Testis (tissue), 3 donors: ENCODE data around the gene PRKCA. TPM values are rescaled to one million over a fixed set of nuclear protein-coding genes. Genes with fewer than 3 reads are reported as not detected.

Experiments
- DNase-seq: peaks from one replicate; pipeline ENCODE4 v3.0.0-alpha.2; 2019
- H3K27ac ChIP-seq, 2 donors: fragments of 200-600 bp; sonication (generic); one replicate each; pipeline ENCODE4 v1.5.1; 2019
- H3K27me3 ChIP-seq: fragments of 200-600 bp; sonication (generic); one replicate; pipeline ENCODE4 v1.5.1; 2019
- H3K36me3 ChIP-seq: fragments of 200-600 bp; sonication (generic); one replicate; pipeline ENCODE4 v1.5.1; 2017; ENCODE audit warnings: low read depth; ENCODE audit errors: missing control alignments
- H3K4me1 ChIP-seq: fragments of 200-600 bp; sonication (generic); one replicate; pipeline ENCODE4 v1.5.1; 2019
- H3K4me3 ChIP-seq, 2 donors: fragments of 200-600 bp; sonication (generic); one replicate each; pipeline ENCODE4 v1.5.1; 2017 to 2019
- H3K9me3 ChIP-seq: fragments of 200-600 bp; sonication (generic); one replicate; pipeline ENCODE4 v1.5.1; 2017
- POLR2A ChIP-seq: fragments of 450-650 bp; IDR thresholded peaks from one replicate; pipeline ENCODE4 v1.6.1; 2017; ENCODE audit warnings: antibody characterized with exemption, mild to moderate bottlenecking, moderate library complexity
- WGBS, 2 donors: methylation state at CpG; one replicate each; pipeline ENCODE4 v1.1.5; 2018; 5-methylcytosine and 5-hydroxymethylcytosine counted together
- intact Hi-C: fragments of 100-400 bp; cut with DNase I; formaldehyde crosslinking; loops from one replicate; pipeline ENCODE4 v1.15.1; 2023; ENCODE audit warnings: low total_unique reads
- polyA plus RNA-seq: library from polyadenylated mRNA; stranded (reverse); fragments of 350-450 nt; fragmentation: Illumina TruSeq; extraction: RNeasy Lipid Tissue Mini Kit (QIAGEN cat#74804); gene quantifications from one replicate; pipeline ENCODE4 v1.2.3, GENCODE V29; 2014; ENCODE audit warnings: low read depth, low replicate concordance; ENCODE audit not compliant: insufficient read depth
- total RNA-seq, 2 donors: library from RNA; depleted of rRNA; stranded (reverse); fragments of >200 nt; gene quantifications; one replicate each; pipeline ENCODE4 v1.2.3, GENCODE V29; 2016
- TF ChIP-seq, protein P1 (sequence below), 3 experiments: fragments of 450-650 bp in 2 of 3; fragments of 200-600 bp in 1 of 3; sonication (generic) in 1 of 3; IDR thresholded peaks; one replicate each; pipeline ENCODE4 v1.5.1; 2016 to 2019; ENCODE audit warnings: antibody characterized with exemption in 3 of 3, mild to moderate bottlenecking in 2 of 3, moderate library complexity in 1 of 3

The PRKCA gene
- total and polyA plus RNA-seq, 3 donors from 2014 or later, result 6.8 to 22.9 (median 15.4) TPM

DNA sequence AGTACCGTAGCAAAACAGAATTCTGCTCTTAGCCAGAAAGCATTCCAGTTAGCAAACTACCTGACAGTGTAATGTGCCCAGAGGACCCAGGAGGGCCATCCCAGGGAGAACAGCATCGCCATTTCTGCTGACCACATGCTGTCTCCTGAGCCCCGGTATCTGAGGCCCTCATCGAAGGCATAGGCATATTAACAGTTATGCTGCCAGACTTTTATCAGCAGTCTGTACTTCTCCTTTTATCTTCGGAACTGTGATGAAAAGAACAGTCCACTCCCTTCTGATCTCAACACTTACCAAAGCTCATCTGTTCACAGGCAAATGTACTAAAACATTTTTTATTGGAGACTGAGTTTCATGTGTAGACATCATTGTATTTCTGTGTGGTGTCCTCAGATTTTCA lies 236.4 kb downstream of the PRKCA start:
- intact Hi-C loops, result no loop called here
- no peak for DNase-seq
- no peaks in the 10 kb centered on the region for H3K9me3 ChIP-seq
- H3K4me1 ChIP-seq, result peaks cover 26% of the 10 kb centered on the region
- no peak overlapping the region for H3K4me3 ChIP-seq
- 55 to 68% methylated on average over 5 of the region's 5 CpGs for WGBS, 2 donors
- TF ChIP-seq, protein P1, sequence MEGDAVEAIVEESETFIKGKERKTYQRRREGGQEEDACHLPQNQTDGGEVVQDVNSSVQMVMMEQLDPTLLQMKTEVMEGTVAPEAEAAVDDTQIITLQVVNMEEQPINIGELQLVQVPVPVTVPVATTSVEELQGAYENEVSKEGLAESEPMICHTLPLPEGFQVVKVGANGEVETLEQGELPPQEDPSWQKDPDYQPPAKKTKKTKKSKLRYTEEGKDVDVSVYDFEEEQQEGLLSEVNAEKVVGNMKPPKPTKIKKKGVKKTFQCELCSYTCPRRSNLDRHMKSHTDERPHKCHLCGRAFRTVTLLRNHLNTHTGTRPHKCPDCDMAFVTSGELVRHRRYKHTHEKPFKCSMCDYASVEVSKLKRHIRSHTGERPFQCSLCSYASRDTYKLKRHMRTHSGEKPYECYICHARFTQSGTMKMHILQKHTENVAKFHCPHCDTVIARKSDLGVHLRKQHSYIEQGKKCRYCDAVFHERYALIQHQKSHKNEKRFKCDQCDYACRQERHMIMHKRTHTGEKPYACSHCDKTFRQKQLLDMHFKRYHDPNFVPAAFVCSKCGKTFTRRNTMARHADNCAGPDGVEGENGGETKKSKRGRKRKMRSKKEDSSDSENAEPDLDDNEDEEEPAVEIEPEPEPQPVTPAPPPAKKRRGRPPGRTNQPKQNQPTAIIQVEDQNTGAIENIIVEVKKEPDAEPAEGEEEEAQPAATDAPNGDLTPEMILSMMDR (IDR thresholded peaks at IDR 0.05), result no peak
- TF ChIP-seq POLR2A, result no peak
- H3K27me3 ChIP-seq, result no peaks in the 10 kb centered on the region
- H3K27ac ChIP-seq, result peak overlapping the region in 1 of 2 donors; percentile 19
- H3K36me3 ChIP-seq, result no peaks in the 10 kb centered on the region

GRCh38 chr17:66540131-66540781 lies 237.8 kb downstream of the PRKCA start:
- Histone ChIP-seq H3K9me3 (no peaks in the 10 kb centered on the region), H3K27me3 (no peaks in the 10 kb centered on the region), H3K27ac (peak overlapping the region; percentile 39 to 72), H3K4me3 (no peak overlapping the region), H3K4me1 (peaks cover 26% of the 10 kb centered on the region), H3K36me3 (no peaks in the 10 kb centered on the region)
- no peak for TF ChIP-seq POLR2A
- TF ChIP-seq, protein P1 (IDR thresholded peaks at IDR 0.05), result no peak
- DNase-seq, result peak; percentile 45
- WGBS, 2 donors, result 47 to 48% methylated on average over 17 of the region's 17 CpGs
- intact Hi-C loops, result no loop called here

- intact Hi-C loops, result no loop called here
- H3K4me1 ChIP-seq, result peaks cover 26% of the 10 kb centered on the region
- peak; percentile 30 for DNase-seq
- H3K36me3 ChIP-seq, result no peaks in the 10 kb centered on the region
- H3K27me3 ChIP-seq, result no peaks in the 10 kb centered on the region
- H3K9me3 ChIP-seq, result no peaks in the 10 kb centered on the region
- no peak overlapping the region for H3K4me3 ChIP-seq
- WGBS, 2 donors, result 53 to 55% methylated on average over 8 of the region's 8 CpGs
- no peak overlapping the region for H3K27ac ChIP-seq
- TF ChIP-seq, protein P1 (IDR thresholded peaks at IDR 0.05), result no peak
Measured at GRCh38 chr17:66541461-66542128, 239.2 kb downstream of the PRKCA start.

DNA sequence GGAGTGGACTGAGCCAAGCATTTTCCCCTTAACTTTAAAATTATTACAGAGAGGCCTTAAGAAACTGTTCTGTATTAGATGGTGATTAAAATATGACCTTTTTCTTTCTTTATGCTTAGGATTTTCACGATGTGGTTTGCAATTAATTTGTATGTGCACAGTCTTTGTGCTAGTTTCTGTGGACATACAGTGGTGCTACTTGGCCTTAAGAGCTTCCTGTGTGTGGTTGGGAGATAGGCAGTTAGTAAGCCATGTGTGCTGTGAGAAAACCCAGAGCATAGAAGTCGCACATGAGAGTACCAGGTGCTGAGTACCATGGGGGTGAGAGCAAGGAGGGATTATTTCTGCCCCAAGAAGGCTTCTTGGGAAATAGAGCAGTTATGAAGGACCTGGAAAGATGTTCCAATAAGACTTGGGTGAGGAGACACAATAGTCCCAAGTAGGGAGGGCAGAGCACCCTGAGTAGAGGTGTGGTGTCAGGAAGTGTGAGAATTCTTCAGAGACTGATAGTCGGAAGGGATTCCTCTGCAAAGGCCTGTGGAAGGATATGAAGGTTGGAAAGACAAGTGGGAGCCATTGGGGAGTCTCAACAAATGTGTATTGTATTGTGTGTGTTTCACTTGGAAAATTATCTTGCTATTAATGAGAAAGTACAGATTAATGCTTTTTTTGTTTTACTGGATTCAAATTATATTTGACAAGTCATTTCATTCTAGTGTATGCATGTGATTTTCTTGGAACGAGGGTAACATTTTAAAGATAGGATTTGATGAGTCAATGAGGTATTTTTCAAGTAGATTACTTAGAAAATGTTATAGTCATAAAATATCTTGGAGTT lies 239.9 kb downstream of the PRKCA start:
- no peak for TF ChIP-seq POLR2A
- TF ChIP-seq, protein P1 (IDR thresholded peaks at IDR 0.05), result no peak
- Histone ChIP-seq H3K27ac (no peak overlapping the region), H3K27me3 (no peaks in the 10 kb centered on the region), H3K4me1 (peaks cover 26% of the 10 kb centered on the region), H3K36me3 (no peaks in the 10 kb centered on the region), H3K9me3 (no peaks in the 10 kb centered on the region), H3K4me3 (no peak overlapping the region)
- 70 to 71% methylated on average over 4 of the region's 4 CpGs for WGBS, 2 donors
- DNase-seq, result no peak
- intact Hi-C loops, result no loop called here
